Tibial nerve (tissue), 4 donors: ENCODE measurements around the gene IFT57.

ENCODE experiments used
- CTCF ChIP-seq, 5 experiments: fragments of 200-600 bp in 3 of 5; fragments of 450-650 bp in 2 of 5; sonication (generic) in 3 of 5; IDR thresholded peaks; one replicate each; pipeline ENCODE4 v1.5.1; 2016 to 2019; ENCODE audit warnings: antibody characterized with exemption in 5 of 5, mild to moderate bottlenecking in 3 of 5, moderate library complexity in 2 of 5
- EP300 ChIP-seq, 2 donors: sonication (generic); formaldehyde crosslinking; IDR thresholded peaks; one replicate each; pipeline ENCODE4 v1.6.1; 2017; ENCODE audit warnings: antibody characterized with exemption in 2 of 2, mild to moderate bottlenecking in 1 of 2
- POLR2A ChIP-seq, 2 donors: fragments of 450-650 bp; IDR thresholded peaks; one replicate each; pipeline ENCODE4 v1.6.1; 2017; ENCODE audit warnings: antibody characterized with exemption in 2 of 2, mild to moderate bottlenecking in 2 of 2, moderate library complexity in 2 of 2

- TF ChIP-seq CTCF (IDR thresholded peaks at IDR 0.05), result no peak
- no peak for TF ChIP-seq POLR2A (IDR thresholded peaks at IDR 0.05)
- TF ChIP-seq EP300 (IDR thresholded peaks at IDR 0.05), result no peak
Observed at GRCh38 chr3:108190346-108190745, 31.9 kb downstream of the IFT57 start.
